Smooth muscle cell (in vitro differentiated cells): Measurements from ENCODE around the gene SESN1. TPM values are rescaled to one million over a fixed set of nuclear protein-coding genes. Genes with fewer than 3 reads are reported as not detected.

ENCODE experiments used
- DNase-seq: peaks from one replicate; lab custom pipeline; 2025; ENCODE audit not compliant: unreplicated experiment; lab: John Stamatoyannopoulos, UW
- H2AFZ ChIP-seq: fragments of 200-600 bp; sonication (generic); 2 replicates; pipeline ENCODE4 v1.6.0; 2016; ENCODE audit warnings: antibody characterized with exemption, low read depth, mild to moderate bottlenecking
- H3F3A ChIP-seq: fragments of 200-600 bp; sonication (generic); 2 replicates; pipeline ENCODE4 v1.6.0; 2017; ENCODE audit warnings: antibody characterized with exemption, low read depth
- H3K27ac ChIP-seq: fragments of 200-600 bp; sonication (generic); 2 replicates; pipeline ENCODE4 v1.5.1; 2016; ENCODE audit warnings: low read depth, mild to moderate bottlenecking
- H3K27me3 ChIP-seq: fragments of 200-600 bp; sonication (generic); 2 replicates; pipeline ENCODE4 v1.6.1; 2016; ENCODE audit warnings: low read depth, mild to moderate bottlenecking
- H3K36me3 ChIP-seq: fragments of 200-600 bp; sonication (generic); 2 replicates; pipeline ENCODE4 v1.5.1; 2016; ENCODE audit warnings: low read depth
- H3K4me1 ChIP-seq: fragments of 200-600 bp; sonication (generic); 2 replicates; pipeline ENCODE4 v1.5.1; 2016; ENCODE audit warnings: low read depth
- H3K4me2 ChIP-seq: fragments of 200-600 bp; sonication (generic); 2 replicates; pipeline ENCODE4 v1.6.0; 2016; ENCODE audit warnings: mild to moderate bottlenecking
- H3K4me3 ChIP-seq: fragments of 200-600 bp; sonication (generic); 2 replicates; pipeline ENCODE4 v1.5.1; 2016; ENCODE audit warnings: mild to moderate bottlenecking
- H3K79me2 ChIP-seq: fragments of 200-600 bp; sonication (generic); 2 replicates; pipeline ENCODE4 v1.6.0; 2016; ENCODE audit warnings: low read depth, mild to moderate bottlenecking
- H3K9ac ChIP-seq: fragments of 200-600 bp; sonication (generic); 2 replicates; pipeline ENCODE4 v1.6.0; 2016; ENCODE audit warnings: low read depth
- H3K9me3 ChIP-seq: fragments of 200-600 bp; sonication (generic); replicated peaks from 2 replicates; pipeline ENCODE4 v1.5.1; 2016; ENCODE audit warnings: low read depth
- H4K20me1 ChIP-seq: fragments of 200-600 bp; sonication (generic); 2 replicates; pipeline ENCODE4 v1.6.0; 2016; ENCODE audit warnings: low read depth
- CTCF ChIP-seq: fragments of 200-600 bp; sonication (generic); IDR thresholded peaks from 2 replicates; pipeline ENCODE4 v1.5.1; 2017; ENCODE audit warnings: borderline replicate concordance, mild to moderate bottlenecking, antibody characterized with exemption; ENCODE audit not compliant: insufficient read depth, poor library complexity, severe bottlenecking
- WGBS: methylation state at CpG from one replicate; pipeline ENCODE4 v1.1.7; 2016; ENCODE audit warnings: low lambda C conversion rate; 5-methylcytosine and 5-hydroxymethylcytosine counted together
- polyA plus RNA-seq: library from polyadenylated mRNA; unstranded; fragments of >200 nt; fragmentation: Nextera tagmentation; extraction: Ambion mirVana; gene quantifications from 2 replicates; pipeline ENCODE4 v1.2.1, GENCODE V29; 2016
- total RNA-seq: library from RNA; depleted of rRNA; stranded (reverse); fragments of >200 nt; gene quantifications from 2 replicates; pipeline ENCODE4 v1.2.3, GENCODE V29; 2014

SESN1 gene
- total and polyA plus RNA-seq, 2 experiments from 2014 or later = 24.1 to 38.7 TPM

GRCh38 chr6:109025639-109026038 lies 69.0 kb downstream of the SESN1 start:
- Histone ChIP-seq H3K4me1 (no peaks in the 10 kb centered on the region), H3F3A (no peaks in the 10 kb centered on the region), H3K4me2 (no peak overlapping the region), H3K27me3 (no peaks in the 10 kb centered on the region), H3K9me3 (peaks cover 6% of the 10 kb centered on the region), H4K20me1 (peaks cover 6% of the 10 kb centered on the region), H3K4me3 (no peak overlapping the region), H3K27ac (no peak overlapping the region), H3K36me3 (no peaks in the 10 kb centered on the region), H2AFZ (no peak overlapping the region), H3K9ac (no peak overlapping the region), H3K79me2 (peaks cover under 1% of the 10 kb centered on the region)
- no peak for DNase-seq
- 97% methylated on average over 1 of the region's 1 CpG for WGBS
- TF ChIP-seq CTCF = no peak

GRCh38 chr6:109024784-109025183 lies 69.9 kb downstream of the SESN1 start:
- H3K4me3 ChIP-seq = no peak overlapping the region
- no peak overlapping the region for H2AFZ ChIP-seq
- no peak overlapping the region for H3K9ac ChIP-seq
- no peak overlapping the region for H3K27ac ChIP-seq
- DNase-seq = no peak
- TF ChIP-seq CTCF = peak; percentile 4
- WGBS = 79% methylated on average over 4 of the region's 4 CpGs
- H3F3A ChIP-seq = no peaks in the 10 kb centered on the region
- no peaks in the 10 kb centered on the region for H3K27me3 ChIP-seq
- H3K79me2 ChIP-seq = no peaks in the 10 kb centered on the region
- H3K36me3 ChIP-seq = no peaks in the 10 kb centered on the region
- H4K20me1 ChIP-seq = peaks cover 6% of the 10 kb centered on the region
- H3K9me3 ChIP-seq = peaks cover 6% of the 10 kb centered on the region
- H3K4me1 ChIP-seq = no peaks in the 10 kb centered on the region
- H3K4me2 ChIP-seq = no peak overlapping the region

GRCh38 chr6:109024368-109024767 lies 70.3 kb downstream of the SESN1 start:
- no peak overlapping the region for H2AFZ ChIP-seq
- no peak overlapping the region for H3K9ac ChIP-seq
- no peaks in the 10 kb centered on the region for H3F3A ChIP-seq
- peaks cover 6% of the 10 kb centered on the region for H3K9me3 ChIP-seq
- H3K79me2 ChIP-seq = no peaks in the 10 kb centered on the region
- no peak overlapping the region for H3K27ac ChIP-seq
- TF ChIP-seq CTCF = no peak
- H3K4me2 ChIP-seq = no peak overlapping the region
- no peaks in the 10 kb centered on the region for H3K27me3 ChIP-seq
- peaks cover 6% of the 10 kb centered on the region for H4K20me1 ChIP-seq
- no peaks in the 10 kb centered on the region for H3K36me3 ChIP-seq
- no peak for DNase-seq
- no peak overlapping the region for H3K4me3 ChIP-seq
- 93% methylated on average over 2 of the region's 2 CpGs for WGBS
- no peaks in the 10 kb centered on the region for H3K4me1 ChIP-seq

GRCh38 chr6:109023356-109023925 lies 71.2 kb downstream of the SESN1 start:
- Histone ChIP-seq H3K79me2 (no peaks in the 10 kb centered on the region), H2AFZ (no peak overlapping the region), H3K4me2 (no peak overlapping the region), H3K36me3 (no peaks in the 10 kb centered on the region), H3K27ac (no peak overlapping the region), H4K20me1 (peaks cover 6% of the 10 kb centered on the region), H3K9ac (no peak overlapping the region), H3K27me3 (no peaks in the 10 kb centered on the region), H3K4me3 (no peak overlapping the region), H3K9me3 (peaks cover 6% of the 10 kb centered on the region), H3K4me1 (no peaks in the 10 kb centered on the region), H3F3A (no peaks in the 10 kb centered on the region)
- no peak for TF ChIP-seq CTCF
- DNase-seq = no peak
